T-helper 1 cell treated with Interleukin-12 subunit alpha and Interleukin-12 subunit beta and Interleukin-4 antibody, amounts not matched to agents 30 μg/mL and 1 μg/mL, for 36 hours (primary cell): Measurements from ENCODE around the gene MREG.
"Not testable (repeated sequence)": the region's sequence is repeated elsewhere in the genome, so short reads cannot be mapped to it uniquely, and the experiment has no call there.

Experiments
- H3K27ac Mint-ChIP-seq: one replicate; pipeline ENCODE4 v1.8.0; 2021; ENCODE audit warnings: mild to moderate bottlenecking, mixed read lengths
- H3K27me3 Mint-ChIP-seq: one replicate; pipeline ENCODE4 v1.8.0; 2021; ENCODE audit warnings: low read depth, mixed read lengths
- H3K36me3 Mint-ChIP-seq: one replicate; pipeline ENCODE4 v1.8.0; 2021; ENCODE audit warnings: low read depth, mixed read lengths
- H3K4me1 Mint-ChIP-seq: one replicate; pipeline ENCODE4 v1.8.0; 2021; ENCODE audit warnings: low read depth, mixed read lengths
- H3K4me3 Mint-ChIP-seq: one replicate; pipeline ENCODE4 v1.8.0; 2021; ENCODE audit warnings: mild to moderate bottlenecking, moderate library complexity, mixed read lengths
- H3K9me3 Mint-ChIP-seq: one replicate; pipeline ENCODE4 v1.8.0; 2021; ENCODE audit warnings: mixed read lengths

Gene MREG

DNA sequence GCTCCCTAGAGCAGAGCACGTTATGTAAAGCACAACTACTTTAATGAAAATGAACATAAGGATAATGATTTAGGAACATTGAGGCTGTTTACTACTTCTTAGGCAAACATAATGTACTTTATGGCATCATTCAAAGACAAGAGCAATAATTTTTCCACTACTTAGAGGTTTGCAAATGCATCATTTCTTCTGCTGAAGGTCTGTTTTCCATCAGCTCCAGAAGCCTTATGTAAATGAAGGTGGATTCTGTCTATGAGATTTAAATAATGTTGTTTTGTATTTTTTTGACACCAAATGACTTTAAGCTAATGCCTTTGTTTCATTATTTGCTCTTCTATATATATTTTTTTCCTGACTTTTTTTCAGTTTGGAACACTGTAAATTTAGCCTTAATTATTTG is 28.1 kb downstream of the MREG start:
- Mint-ChIP-seq H3K4me3 (no peak overlapping the region), H3K36me3 (peaks cover 29% of the 10 kb centered on the region), H3K4me1 (peaks cover 6% of the 10 kb centered on the region), H3K9me3 (peaks cover 20% of the 10 kb centered on the region), H3K27me3 (no peaks in the 10 kb centered on the region), H3K27ac (no peak overlapping the region)

- H3K36me3 Mint-ChIP-seq, result peaks cover 26% of the 10 kb centered on the region
- H3K27me3 Mint-ChIP-seq, result no peaks in the 10 kb centered on the region
- H3K4me3 Mint-ChIP-seq, result no peak overlapping the region
- H3K4me1 Mint-ChIP-seq, result peaks cover 10% of the 10 kb centered on the region
- no peak overlapping the region for H3K27ac Mint-ChIP-seq
- H3K9me3 Mint-ChIP-seq, result peaks cover 14% of the 10 kb centered on the region
These were observed 28.7 kb downstream of the MREG start for GRCh38 chr2:215984661-215985060.

GRCh38 chr2:215983581-215984351 is 29.6 kb downstream of the MREG start:
- Mint-ChIP-seq H3K27me3 (no peaks in the 10 kb centered on the region), H3K4me3 (no peak overlapping the region), H3K36me3 (peaks cover 21% of the 10 kb centered on the region), H3K9me3 (peaks cover 7% of the 10 kb centered on the region), H3K27ac (no peak overlapping the region), H3K4me1 (peaks cover 13% of the 10 kb centered on the region)

GRCh38 chr2:215982465-215982875 is 30.9 kb downstream of the MREG start:
- Mint-ChIP-seq H3K9me3 (peaks cover 7% of the 10 kb centered on the region), H3K4me3 (no peak overlapping the region), H3K27me3 (no peaks in the 10 kb centered on the region), H3K36me3 (peaks cover 24% of the 10 kb centered on the region), H3K27ac (no peak overlapping the region), H3K4me1 (peaks cover 13% of the 10 kb centered on the region)

DNA sequence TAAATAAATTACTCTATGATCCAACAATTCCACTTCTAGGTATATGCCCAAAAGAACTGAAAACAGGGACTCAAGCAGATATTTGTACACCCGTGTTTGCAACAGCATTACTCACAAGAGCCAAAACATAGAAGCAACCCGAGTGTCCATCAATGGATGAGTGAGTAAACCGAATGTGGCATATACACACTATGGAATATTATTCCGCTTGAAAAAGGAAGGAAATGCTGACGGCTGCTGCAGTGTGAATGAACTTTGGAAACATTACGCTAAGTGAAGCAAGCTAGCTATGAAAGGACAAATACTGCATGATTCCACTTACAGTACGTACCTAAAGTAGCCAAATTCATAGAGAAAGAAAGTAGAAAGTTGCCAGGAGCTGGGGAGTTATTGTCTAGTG is 32.2 kb downstream of the MREG start:
- no peak overlapping the region for H3K27ac Mint-ChIP-seq
- peaks cover 21% of the 10 kb centered on the region for H3K36me3 Mint-ChIP-seq
- H3K4me3 Mint-ChIP-seq, result no peak overlapping the region
- H3K27me3 Mint-ChIP-seq, result no peaks in the 10 kb centered on the region
- H3K4me1 Mint-ChIP-seq, result peaks cover 13% of the 10 kb centered on the region
- H3K9me3 Mint-ChIP-seq, result peaks cover 7% of the 10 kb centered on the region

GRCh38 chr2:215979620-215980019 is 33.7 kb downstream of the MREG start:
- peaks cover 7% of the 10 kb centered on the region for H3K9me3 Mint-ChIP-seq
- H3K36me3 Mint-ChIP-seq, result peaks cover 19% of the 10 kb centered on the region
- H3K4me3 Mint-ChIP-seq, result peak overlapping the region; percentile 23
- no peaks in the 10 kb centered on the region for H3K27me3 Mint-ChIP-seq
- peak overlapping the region; percentile 66 for H3K27ac Mint-ChIP-seq
- H3K4me1 Mint-ChIP-seq, result peaks cover 13% of the 10 kb centered on the region

DNA sequence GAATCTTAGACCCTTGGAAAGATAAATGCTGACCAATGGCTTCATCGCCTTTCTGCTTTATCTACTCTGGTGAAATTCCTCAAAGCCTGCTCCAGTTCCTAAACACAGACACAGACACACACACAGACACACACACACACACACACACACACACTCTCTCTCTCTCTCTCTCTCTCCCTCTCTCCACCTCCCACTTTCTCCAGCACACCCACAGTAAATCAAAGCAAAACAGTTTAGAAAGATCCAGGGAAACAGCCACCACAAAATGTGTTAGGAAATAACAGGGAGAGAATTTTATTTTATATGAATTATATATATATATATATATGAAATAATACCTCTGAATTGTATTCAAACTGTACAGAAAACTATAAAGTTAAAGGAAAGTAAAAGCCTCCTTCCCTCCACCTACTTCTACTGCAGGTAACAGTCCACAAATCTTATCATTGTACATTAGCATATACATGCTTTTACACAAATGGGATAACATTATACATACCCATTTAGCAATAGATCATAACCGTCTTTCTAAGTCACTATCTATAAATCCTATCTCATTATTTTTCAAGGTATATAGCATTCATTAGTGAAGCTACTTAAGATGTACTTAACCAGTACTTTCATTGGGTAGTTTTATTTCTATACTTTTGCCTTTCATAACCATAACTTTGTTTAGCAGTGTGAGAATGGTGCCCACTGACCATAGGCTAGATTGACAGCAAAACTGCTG is 38.5 kb downstream of the MREG start:
- Mint-ChIP-seq H3K4me3 (no peak overlapping the region), H3K9me3 (peaks cover 8% of the 10 kb centered on the region), H3K27me3 (no peaks in the 10 kb centered on the region), H3K4me1 (peaks cover 8% of the 10 kb centered on the region), H3K36me3 (peaks cover 15% of the 10 kb centered on the region), H3K27ac (no peak overlapping the region)

- Mint-ChIP-seq H3K9me3 (peaks cover 8% of the 10 kb centered on the region), H3K27ac (no peak overlapping the region), H3K4me3 (no peak overlapping the region), H3K27me3 (no peaks in the 10 kb centered on the region), H3K36me3 (peaks cover 12% of the 10 kb centered on the region), H3K4me1 (peaks cover 3% of the 10 kb centered on the region)
These were observed 39.2 kb downstream of the MREG start for GRCh38 chr2:215973954-215974699.

- Mint-ChIP-seq H3K4me1 (peaks cover 6% of the 10 kb centered on the region), H3K27me3 (no peaks in the 10 kb centered on the region), H3K27ac (no peak overlapping the region), H3K4me3 (no peak overlapping the region), H3K36me3 (peaks cover 12% of the 10 kb centered on the region), H3K9me3 (peaks cover 8% of the 10 kb centered on the region)
These were observed 40.1 kb downstream of the MREG start for GRCh38 chr2:215973145-215973792.

- Mint-ChIP-seq H3K9me3 (peaks cover 8% of the 10 kb centered on the region), H3K36me3 (peaks cover 8% of the 10 kb centered on the region), H3K4me1 (peaks cover 11% of the 10 kb centered on the region), H3K27me3 (no peaks in the 10 kb centered on the region), H3K4me3 (no peak overlapping the region), H3K27ac (no peak overlapping the region)
These were observed 41.7 kb downstream of the MREG start for GRCh38 chr2:215971671-215972070.

DNA sequence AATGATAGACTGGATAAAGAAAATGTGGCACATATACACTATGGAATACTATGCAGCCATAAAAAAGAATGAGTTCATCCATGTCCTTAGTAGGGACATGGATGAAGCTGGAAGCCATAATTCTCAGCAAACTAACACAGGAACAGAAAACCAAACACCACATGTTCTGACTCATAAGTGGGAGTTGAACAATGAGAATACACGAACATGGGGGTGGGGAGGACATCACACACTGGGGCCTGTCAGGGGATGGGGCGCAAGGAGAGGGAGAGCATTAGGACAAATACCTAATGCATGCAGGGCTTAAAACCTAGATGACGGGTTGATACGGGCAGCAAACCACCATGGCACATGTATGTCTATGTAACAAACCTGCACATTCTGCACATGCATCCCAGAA is 42.5 kb downstream of the MREG start:
- Mint-ChIP-seq H3K36me3 (peaks cover 10% of the 10 kb centered on the region), H3K4me1 (peaks cover 15% of the 10 kb centered on the region)
- not testable (repeated sequence) for H3K9me3 Mint-ChIP-seq, H3K27me3 Mint-ChIP-seq, H3K4me3 Mint-ChIP-seq, H3K27ac Mint-ChIP-seq

DNA sequence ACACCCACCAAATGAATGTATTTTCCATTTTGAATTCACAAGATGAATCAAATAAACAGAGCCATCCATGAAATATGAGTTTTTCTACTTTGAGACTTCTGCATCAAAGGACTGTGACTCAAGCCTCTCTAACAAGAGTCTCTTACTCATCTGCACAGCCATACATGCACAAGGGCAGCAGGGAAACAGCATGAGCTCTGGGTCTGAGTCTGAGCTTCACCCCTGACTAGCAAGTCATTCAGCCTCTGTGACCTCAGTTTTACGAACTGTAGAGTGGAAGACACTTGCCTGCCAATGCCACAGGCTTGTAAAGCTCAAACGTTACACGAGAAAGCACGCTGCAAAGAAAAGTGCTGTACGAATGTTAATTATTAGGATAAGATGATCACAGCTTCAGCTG is 42.9 kb downstream of the MREG start:
- Mint-ChIP-seq H3K9me3 (peaks cover 8% of the 10 kb centered on the region), H3K27me3 (no peaks in the 10 kb centered on the region), H3K4me3 (no peak overlapping the region), H3K4me1 (peaks cover 19% of the 10 kb centered on the region), H3K27ac (no peak overlapping the region), H3K36me3 (peaks cover 10% of the 10 kb centered on the region)

- Mint-ChIP-seq H3K4me1 (peaks cover 21% of the 10 kb centered on the region), H3K36me3 (peaks cover 10% of the 10 kb centered on the region), H3K4me3 (no peak overlapping the region), H3K9me3 (peaks cover 8% of the 10 kb centered on the region), H3K27me3 (no peaks in the 10 kb centered on the region), H3K27ac (no peak overlapping the region)
These were observed 44.1 kb downstream of the MREG start for GRCh38 chr2:215969131-215969841.

GRCh38 chr2:215968499-215968898 is 44.9 kb downstream of the MREG start:
- H3K4me3 Mint-ChIP-seq, result no peak overlapping the region
- peaks cover 21% of the 10 kb centered on the region for H3K4me1 Mint-ChIP-seq
- peaks cover 8% of the 10 kb centered on the region for H3K9me3 Mint-ChIP-seq
- peaks cover 10% of the 10 kb centered on the region for H3K36me3 Mint-ChIP-seq
- peak overlapping the region; percentile 53 for H3K27ac Mint-ChIP-seq
- H3K27me3 Mint-ChIP-seq, result no peaks in the 10 kb centered on the region
